Aorta (tissue), 5 donors: ENCODE measurements around the gene TMEM205. TPM values are rescaled to one million over a fixed set of nuclear protein-coding genes. Genes with fewer than 3 reads are reported as not detected.

Experiments used
- ATAC-seq: fragments of 200-7000 bp; cut with Tn5 transposase; one replicate; pipeline ENCODE4 v1.9.1; 2022; ENCODE audit warnings: moderate library complexity; ENCODE audit not compliant: low FRiP score
- DNase-seq, 2 donors: peaks; one replicate each; pipeline ENCODE4 v3.0.0-alpha.2; 2020
- H3K27ac ChIP-seq, 2 donors: one replicate each; pipeline ENCODE4 v1.5.1; 2013; ENCODE audit warnings: low read length in 2 of 2, mild to moderate bottlenecking in 2 of 2, moderate library complexity in 2 of 2, control low read depth in 1 of 2, inconsistent platforms in 1 of 2, low read depth in 1 of 2
- H3K27me3 ChIP-seq, 2 donors: one replicate each; pipeline ENCODE4 v1.6.1; 2013; ENCODE audit warnings: control low read depth in 1 of 2, low read length in 1 of 2, mild to moderate bottlenecking in 1 of 2, moderate library complexity in 1 of 2; ENCODE audit not compliant: insufficient read depth in 2 of 2, control insufficient read depth in 1 of 2
- H3K36me3 ChIP-seq, 2 donors: one replicate each; pipeline ENCODE4 v1.6.1; 2013; ENCODE audit warnings: control low read depth in 1 of 2, low read length in 1 of 2, mild to moderate bottlenecking in 1 of 2; ENCODE audit not compliant: insufficient read depth in 2 of 2, control insufficient read depth in 1 of 2
- H3K4me1 ChIP-seq, 2 donors: one replicate each; pipeline ENCODE4 v1.6.1; 2013; ENCODE audit warnings: low read length in 2 of 2, control low read depth in 1 of 2, mild to moderate bottlenecking in 1 of 2, moderate library complexity in 1 of 2; ENCODE audit not compliant: insufficient read depth in 2 of 2, control insufficient read depth in 1 of 2
- H3K4me3 ChIP-seq, 2 donors: one replicate each; pipeline ENCODE4 v1.5.1; 2013; ENCODE audit warnings: low read length in 2 of 2, control low read depth in 1 of 2, mild to moderate bottlenecking in 1 of 2
- H3K9me3 ChIP-seq: one replicate; pipeline ENCODE4 v1.6.1; 2013; ENCODE audit warnings: mild to moderate bottlenecking, low read length; ENCODE audit not compliant: control insufficient read depth
- WGBS, 2 donors: extraction: QIAGEN DNeasy Blood & Tissue Kit; methylation state at CpG; one replicate each; pipeline ENCODE4 v1.1.7; 2013; 5-methylcytosine and 5-hydroxymethylcytosine counted together
- intact Hi-C, 2 donors: fragments of 100-400 bp; cut with DNase I; formaldehyde crosslinking; loops; one replicate each; pipeline versions ENCODE4 v1.14.2 to v1.15.0; 2022
- polyA plus RNA-seq, 2 donors: library from polyadenylated mRNA; stranded (reverse); fragments of 200-250 nt; gene quantifications; one replicate each; pipeline ENCODE4 v1.2.3, GENCODE V29; 2013
- total RNA-seq, 2 donors: library from RNA; stranded (reverse); fragmentation: NEBNext Ultra II Directional; extraction: Animal tissue kit (Norgen Biotek cat#: 25700); gene quantifications; one replicate each; pipeline ENCODE4 v1.2.1, GENCODE V29; 2021
- donor health status: healthy with polysubstance abuse.
- donor health status: Bipolar disorder and iron deficiency.
- donor health status: DM: no; HTN: no; CAD: no.
- donor health status: DM: no; HTN: no; CAD: no.
- donor health status: DM: yes; HTN: yes; CAD: no.

Gene TMEM205
- total and polyA plus RNA-seq, 4 donors, result 25.5 to 119 (median 43.4) TPM

- DNase-seq, result no peak
- no peak for ATAC-seq
- intact Hi-C loops, result loop anchor here in 1 of 2 donors (5.0 to 10.0 kb wide), 2 partner anchors 37 to 295 kb away; partner anchors contain the start of genes RAB3D and ZNF627
Observed at GRCh38 chr19:11299946-11300810, 45.9 kb downstream of the TMEM205 start.

GRCh38 chr19:11296264-11296663 lies 49.8 kb downstream of the TMEM205 start:
- intact Hi-C loops, result loop anchor here in 1 of 2 donors (5.0 to 10.0 kb wide), 2 partner anchors 41 to 299 kb away; partner anchors contain the start of genes RAB3D and ZNF627
- H3K36me3 ChIP-seq, result no peaks in the 10 kb centered on the region
- 11 to 14% methylated on average over 7 of the region's 7 CpGs for WGBS, 2 donors
- DNase-seq (no peak), ATAC-seq (peak; percentile 2)
- H3K9me3 ChIP-seq, result no peaks in the 10 kb centered on the region
- no peak overlapping the region for H3K27ac ChIP-seq
- no peaks in the 10 kb centered on the region for H3K27me3 ChIP-seq
- H3K4me3 ChIP-seq, result no peak overlapping the region
- no peaks in the 10 kb centered on the region for H3K4me1 ChIP-seq

More at GRCh38 chr19:11299946-11300810, 45.9 kb downstream of the TMEM205 start:
- H3K27me3 ChIP-seq, result no peaks in the 10 kb centered on the region
- no peak overlapping the region for H3K4me3 ChIP-seq
- H3K27ac ChIP-seq, result no peak overlapping the region
- H3K4me1 ChIP-seq, result no peaks in the 10 kb centered on the region
- no peaks in the 10 kb centered on the region for H3K36me3 ChIP-seq
- H3K9me3 ChIP-seq, result no peaks in the 10 kb centered on the region
- WGBS, 2 donors, result 71 to 75% methylated on average over 8 of the region's 8 CpGs

GRCh38 chr19:11295665-11296245 lies 50.3 kb downstream of the TMEM205 start, which contains the start of gene TSPAN16:
Gene TSPAN16 (plus strand): TSS chr19:11296160. CDS start chr19:11296298, 138 bp downstream.
- H3K27me3 ChIP-seq, result no peaks in the 10 kb centered on the region
- H3K9me3 ChIP-seq, result no peaks in the 10 kb centered on the region
- intact Hi-C loops, result loop anchor here in 1 of 2 donors (5.0 to 10.0 kb wide), 2 partner anchors 42 to 299 kb away; partner anchors contain the start of genes RAB3D and ZNF627
- ATAC-seq (no peak), DNase-seq (no peak)
- 81 to 92% methylated on average over 8 of the region's 8 CpGs for WGBS, 2 donors
- H3K4me1 ChIP-seq, result no peaks in the 10 kb centered on the region
- no peaks in the 10 kb centered on the region for H3K36me3 ChIP-seq
- H3K27ac ChIP-seq, result no peak within 1 kb of the TSS
- H3K4me3 ChIP-seq, result no peak within 1 kb of the TSS

- 86 to 87% methylated on average over 4 of the region's 4 CpGs for WGBS, 2 donors
- no peak overlapping the region for H3K4me3 ChIP-seq
- DNase-seq (no peak), ATAC-seq (no peak)
- H3K27me3 ChIP-seq, result no peaks in the 10 kb centered on the region
- no peaks in the 10 kb centered on the region for H3K36me3 ChIP-seq
- intact Hi-C loops, result loop anchor here in 1 of 2 donors (5.0 to 10.0 kb wide), 2 partner anchors 42 to 300 kb away; partner anchors contain the start of genes RAB3D and ZNF627
- H3K27ac ChIP-seq, result no peak overlapping the region
- H3K4me1 ChIP-seq, result no peaks in the 10 kb centered on the region
- no peaks in the 10 kb centered on the region for H3K9me3 ChIP-seq
Observed at GRCh38 chr19:11295180-11295579, 50.9 kb downstream of the TMEM205 start.

- Histone ChIP-seq H3K4me3 (no peak overlapping the region), H3K36me3 (no peaks in the 10 kb centered on the region), H3K27me3 (no peaks in the 10 kb centered on the region), H3K27ac (peak overlapping the region in 1 of 2 donors; percentile 52), H3K9me3 (no peaks in the 10 kb centered on the region), H3K4me1 (no peaks in the 10 kb centered on the region)
- peak; percentile 98 to 99 for DNase-seq
- peak; percentile 98 for ATAC-seq
- intact Hi-C loops, result loop anchor here (5.0 to 10.0 kb wide), 4 partner anchors 84 to 301 kb away; partner anchors contain the start of genes ODAD3 (in 2 of the 2), PRKCSH (in 2 of the 2), ELAVL3 (in 1 of the 2) and ZNF627 (in 1 of the 2)
- 2 to 4% methylated on average over 41 of the region's 41 CpGs for WGBS, 2 donors
Observed at GRCh38 chr19:11293433-11294389, 52.4 kb downstream of the TMEM205 start.

Other genes with a start within 250 kb of the TMEM205 start
- 1 to 10 TPM; 1.1 to 2.9 TPM for gene SPC24, start 190.5 kb downstream of the TMEM205 start, total RNA-seq
- 1 to 10 TPM in 1 of 2 donors, under 1 TPM in 1; 0.43 to 1.0 TPM for gene SPC24, start 190.5 kb downstream of the TMEM205 start, polyA plus RNA-seq
- gene KANK2, start 148.7 kb downstream of the TMEM205 start, total RNA-seq, result 100 to 1,000 TPM; 316 to 379 TPM
- gene KANK2, start 148.7 kb downstream of the TMEM205 start, polyA plus RNA-seq, result 100 to 1,000 TPM; 269 to 282 TPM
- not detected for gene ANGPTL8, start 106.6 kb downstream of the TMEM205 start, total RNA-seq
- gene ANGPTL8, start 106.6 kb downstream of the TMEM205 start, polyA plus RNA-seq, result 10 to 100 TPM in 1 of 2 donors, not detected in 1; 11.8 TPM
- 100 to 1,000 TPM in 1 of 2 donors, 10 to 100 TPM in 1; 73.1 to 109 TPM for gene DOCK6, start 83.7 kb downstream of the TMEM205 start, total RNA-seq
- gene DOCK6, start 83.7 kb downstream of the TMEM205 start, polyA plus RNA-seq, result 10 to 100 TPM; 12.8 to 71.8 TPM
- gene TSPAN16, start 50.1 kb downstream of the TMEM205 start, total RNA-seq, result not detected
- not detected for gene TSPAN16, start 50.1 kb downstream of the TMEM205 start, polyA plus RNA-seq
- 10 to 100 TPM; 26.7 to 32.7 TPM for gene RAB3D, start 6.6 kb downstream of the TMEM205 start, total RNA-seq
- 1 to 10 TPM; 3.0 to 7.1 TPM for gene RAB3D, start 6.6 kb downstream of the TMEM205 start, polyA plus RNA-seq
- 10 to 100 TPM; 18.0 to 44.4 TPM for gene CCDC159, start 251 bp upstream of the TMEM205 start, total RNA-seq
- 100 to 1,000 TPM in 1 of 2 donors, 10 to 100 TPM in 1; 28.3 to 111 TPM for gene CCDC159, start 251 bp upstream of the TMEM205 start, polyA plus RNA-seq
- 10 to 100 TPM; 36.4 to 37.4 TPM for gene PLPPR2, start 9.2 kb upstream of the TMEM205 start, total RNA-seq
- 10 to 100 TPM; 11.4 to 41.0 TPM for gene PLPPR2, start 9.2 kb upstream of the TMEM205 start, polyA plus RNA-seq
- 1 to 10 TPM; 1.5 to 1.7 TPM for gene SWSAP1, start 28.4 kb upstream of the TMEM205 start, total RNA-seq
- 1 to 10 TPM in 1 of 2 donors, under 1 TPM in 1; 0.50 to 5.7 TPM for gene SWSAP1, start 28.4 kb upstream of the TMEM205 start, polyA plus RNA-seq
- gene EPOR, start 38.0 kb upstream of the TMEM205 start, total RNA-seq, result 10 to 100 TPM in 1 of 2 donors, 1 to 10 TPM in 1; 7.4 to 13.1 TPM
- gene EPOR, start 38.0 kb upstream of the TMEM205 start, polyA plus RNA-seq, result 10 to 100 TPM in 1 of 2 donors, under 1 TPM in 1; 0.63 to 32.4 TPM
- 10 to 100 TPM; 30.2 to 51.6 TPM for gene RGL3, start 73.0 kb upstream of the TMEM205 start, total RNA-seq
- 10 to 100 TPM; 14.5 to 78.5 TPM for gene RGL3, start 73.0 kb upstream of the TMEM205 start, polyA plus RNA-seq
- 1 to 10 TPM in 1 of 2 donors, under 1 TPM in 1; 0.49 to 1.8 TPM for gene ODAD3, start 88.9 kb upstream of the TMEM205 start, total RNA-seq
- 1 to 10 TPM; 1.4 to 2.6 TPM for gene ODAD3, start 88.9 kb upstream of the TMEM205 start, polyA plus RNA-seq
- gene PRKCSH, start 89.4 kb upstream of the TMEM205 start, total RNA-seq, result 100 to 1,000 TPM; 168 to 207 TPM
- 100 to 1,000 TPM in 1 of 2 donors, 10 to 100 TPM in 1; 90.2 to 168 TPM for gene PRKCSH, start 89.4 kb upstream of the TMEM205 start, polyA plus RNA-seq
- gene ELAVL3, start 134.8 kb upstream of the TMEM205 start, total RNA-seq, result not detected
- under 1 TPM; 0.13 to 0.56 TPM for gene ELAVL3, start 134.8 kb upstream of the TMEM205 start, polyA plus RNA-seq
- 10 to 100 TPM; 11.4 to 11.6 TPM for gene ZNF653, start 159.6 kb upstream of the TMEM205 start, total RNA-seq
- gene ZNF653, start 159.6 kb upstream of the TMEM205 start, polyA plus RNA-seq, result 10 to 100 TPM in 1 of 2 donors, 1 to 10 TPM in 1; 5.4 to 22.5 TPM
- gene ECSIT, start 182.9 kb upstream of the TMEM205 start, total RNA-seq, result 10 to 100 TPM; 27.7 to 27.8 TPM
- gene ECSIT, start 182.9 kb upstream of the TMEM205 start, polyA plus RNA-seq, result 10 to 100 TPM; 39.9 to 72.5 TPM
- gene CNN1, start 192.6 kb upstream of the TMEM205 start, total RNA-seq, result 1,000 to 10,000 TPM in 1 of 2 donors, 100 to 1,000 TPM in 1; 406 to 1,055 TPM
- 100 to 1,000 TPM; 547 to 569 TPM for gene CNN1, start 192.6 kb upstream of the TMEM205 start, polyA plus RNA-seq
- gene ELOF1, start 213.0 kb upstream of the TMEM205 start, total RNA-seq, result 10 to 100 TPM; 30.9 to 33.6 TPM
- gene ELOF1, start 213.0 kb upstream of the TMEM205 start, polyA plus RNA-seq, result 10 to 100 TPM; 37.8 to 75.4 TPM
- gene ACP5, start 231.4 kb upstream of the TMEM205 start, total RNA-seq, result 10 to 100 TPM; 12.6 to 13.1 TPM
- 10 to 100 TPM in 1 of 2 donors, 1 to 10 TPM in 1; 5.2 to 45.3 TPM for gene ACP5, start 231.4 kb upstream of the TMEM205 start, polyA plus RNA-seq